Measurements from ENCODE around the gene NIT1.

- TF ChIP-seq POLR2A (IDR thresholded peaks at IDR 0.05) (no peak), CTCF (IDR thresholded peaks at IDR 0.05) (no peak), POLR2AphosphoS5 (IDR thresholded peaks at IDR 0.05) (no peak)
Measured at GRCh38 chr1:161128591-161129420, 10.9 kb downstream of the NIT1 start.

Data from breast epithelium (tissue), 3 donors.